Omental fat pad (tissue), 4 donors: ENCODE results near the gene ZNF334. TPM values are rescaled to one million over a fixed set of nuclear protein-coding genes. Genes with fewer than 3 reads are reported as not detected.

Experiments used
- ATAC-seq: fragments of 150-250 bp; one replicate; pipeline ENCODE4 v1.9.1; 2016; ENCODE audit warnings: mild to moderate bottlenecking, moderate library complexity; ENCODE audit not compliant: low FRiP score
- DNase-seq: peaks from one replicate; pipeline ENCODE4 v3.0.0-alpha.2; 2019; ENCODE audit warnings: low spot score
- CTCF ChIP-seq, 3 donors: fragments of 450-650 bp; IDR thresholded peaks; one replicate each; pipeline ENCODE4 v1.5.1; 2016 to 2017; ENCODE audit warnings: antibody characterized with exemption in 3 of 3, mild to moderate bottlenecking in 3 of 3, moderate library complexity in 2 of 3
- total RNA-seq, 4 donors: library from RNA; depleted of rRNA; stranded (reverse); fragments of >200 nt; gene quantifications; one replicate each; pipeline ENCODE4 v1.1.0, GENCODE V29; 2016

Gene ZNF334
- total RNA-seq, 4 donors from 2014 or later, result 1.2 to 7.3 (median 2.4) TPM

GRCh38 chr20:46507760-46508407 is 5.5 kb downstream of the ZNF334 start:
- TF ChIP-seq CTCF (IDR thresholded peaks at IDR 0.05), result no peak
- DNase-seq (no peak), ATAC-seq (no peak)

- TF ChIP-seq CTCF (IDR thresholded peaks at IDR 0.05), result no peak
- no peak for DNase-seq
- no peak for ATAC-seq
Observed at GRCh38 chr20:46505506-46505905, 7.9 kb downstream of the ZNF334 start.

- no peak for TF ChIP-seq CTCF (IDR thresholded peaks at IDR 0.05)
- no peak for ATAC-seq
- no peak for DNase-seq
Observed at GRCh38 chr20:46501961-46502360, 11.4 kb downstream of the ZNF334 start.

GRCh38 chr20:46501337-46501942 is 11.9 kb downstream of the ZNF334 start:
- DNase-seq (no peak), ATAC-seq (no peak)
- TF ChIP-seq CTCF (IDR thresholded peaks at IDR 0.05), result no peak

- no peak for ATAC-seq
- no peak for DNase-seq
- TF ChIP-seq CTCF (IDR thresholded peaks at IDR 0.05), result no peak
Observed at GRCh38 chr20:46494077-46494476, 19.3 kb downstream of the ZNF334 start.

DNA sequence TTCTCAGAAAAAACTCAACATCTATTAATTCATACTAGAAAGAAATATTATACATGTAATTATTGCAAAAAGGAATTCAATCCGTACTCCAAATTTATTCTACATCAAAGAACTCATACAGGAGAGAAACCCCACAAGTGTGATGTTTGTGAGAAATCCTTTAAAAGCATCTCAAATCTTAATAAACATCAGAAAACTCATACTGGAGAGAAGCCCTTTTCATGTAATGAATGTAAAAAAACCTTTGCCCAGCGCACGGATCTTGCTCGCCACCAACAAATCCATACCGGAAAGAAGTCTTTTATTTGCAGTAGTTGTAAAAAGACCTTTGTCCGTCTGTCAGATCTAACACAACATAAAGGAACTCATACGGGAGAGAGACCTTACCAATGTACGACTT is 22.0 kb downstream of the ZNF334 start:
- no peak for TF ChIP-seq CTCF (IDR thresholded peaks at IDR 0.05)
- ATAC-seq (no peak), DNase-seq (no peak)

DNA sequence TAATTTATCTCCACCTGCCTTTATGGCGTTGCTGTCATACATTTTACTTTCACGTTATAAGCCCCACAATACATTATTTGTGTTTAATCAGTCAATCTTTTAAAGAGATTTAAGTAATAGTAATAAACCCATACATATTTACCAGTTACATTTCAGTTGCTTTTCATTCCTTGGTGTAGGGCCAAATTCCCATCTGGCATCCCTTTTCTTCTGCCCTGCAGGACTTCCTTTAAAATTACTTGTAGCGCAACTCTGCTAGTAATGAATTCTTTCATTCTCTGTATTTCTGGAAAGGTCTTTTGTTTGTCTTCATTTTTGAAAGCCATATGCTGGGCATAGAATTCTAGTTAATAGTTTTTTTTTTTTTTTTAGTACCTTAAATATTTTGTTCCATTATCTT is 24.9 kb downstream of the ZNF334 start:
- ATAC-seq (no peak), DNase-seq (no peak)
- no peak for TF ChIP-seq CTCF (IDR thresholded peaks at IDR 0.05)
